NK-92 treated with Interleukin-12 subunit alpha and Interleukin-12 subunit beta, amount 100 ng/mL, for 24 hours (cell line): Measurements from ENCODE around the gene CCNL1.
"Not testable (repeated sequence)": the region's sequence is repeated elsewhere in the genome, so short reads cannot be mapped to it uniquely, and the experiment has no call there.

Experiments
- DNase-seq: peaks from one replicate; lab custom pipeline; 2025; lab: John Stamatoyannopoulos, UW

The CCNL1 gene

DNA sequence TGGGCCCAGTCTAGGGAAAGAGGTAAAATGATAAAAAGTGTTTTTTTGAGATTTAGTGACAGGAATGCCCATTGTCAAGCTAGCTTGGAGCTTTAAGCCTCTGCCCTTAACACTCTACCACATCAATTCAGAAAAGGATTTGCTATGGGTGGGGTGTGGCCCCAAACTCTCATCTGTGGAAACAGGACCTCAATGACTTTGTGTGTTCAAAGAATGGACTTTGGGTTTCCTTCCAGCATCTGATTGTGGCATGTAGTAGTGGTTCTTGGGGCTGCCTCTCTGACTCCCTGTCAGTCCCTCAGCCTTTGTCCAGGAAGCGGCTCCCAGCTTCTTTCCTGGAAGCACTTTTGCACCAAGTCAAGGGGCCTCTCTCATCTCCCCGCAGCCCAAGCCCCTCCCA, 56.1 kb downstream of the CCNL1 start:
- DNase-seq = no peak

DNA sequence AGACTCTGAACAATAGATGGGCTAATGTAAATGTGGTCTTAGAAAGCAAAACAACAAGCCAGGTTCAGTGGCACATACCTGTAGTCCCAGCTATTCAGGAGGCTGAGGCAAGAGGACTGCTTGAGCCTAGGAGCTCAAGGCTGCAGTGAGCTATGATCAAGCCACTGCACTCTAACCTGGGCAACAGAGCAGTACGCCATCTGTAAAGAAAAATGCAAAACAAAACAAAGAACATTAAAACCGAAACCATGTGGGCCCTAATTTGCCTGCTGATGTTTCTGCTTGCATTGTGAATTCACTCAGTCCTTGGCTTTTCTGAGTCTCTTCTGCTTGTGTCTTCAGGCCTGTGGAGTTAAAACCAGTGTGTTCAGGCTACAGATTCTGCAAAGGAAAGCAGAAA, 56.7 kb downstream of the CCNL1 start:
- DNase-seq = no peak

DNA sequence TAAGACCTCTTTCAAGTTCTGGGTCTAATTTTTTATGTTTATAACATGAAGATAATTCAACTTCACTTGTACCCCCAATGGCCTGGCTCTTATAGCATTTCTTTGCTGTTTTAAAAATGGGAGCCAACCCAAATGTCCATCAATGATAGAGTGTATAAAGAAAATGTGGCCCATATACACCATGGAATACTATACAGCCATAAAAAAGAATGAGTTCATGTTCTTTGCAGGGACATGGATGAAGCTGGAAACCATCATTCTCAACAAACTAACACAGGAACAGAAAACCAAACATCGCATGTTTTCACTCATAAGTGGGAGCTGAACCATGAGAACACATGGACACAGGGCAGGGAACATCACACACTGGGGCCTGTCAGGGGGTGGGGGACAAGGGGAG, 57.4 kb downstream of the CCNL1 start:
- DNase-seq = not testable (repeated sequence)

DNA sequence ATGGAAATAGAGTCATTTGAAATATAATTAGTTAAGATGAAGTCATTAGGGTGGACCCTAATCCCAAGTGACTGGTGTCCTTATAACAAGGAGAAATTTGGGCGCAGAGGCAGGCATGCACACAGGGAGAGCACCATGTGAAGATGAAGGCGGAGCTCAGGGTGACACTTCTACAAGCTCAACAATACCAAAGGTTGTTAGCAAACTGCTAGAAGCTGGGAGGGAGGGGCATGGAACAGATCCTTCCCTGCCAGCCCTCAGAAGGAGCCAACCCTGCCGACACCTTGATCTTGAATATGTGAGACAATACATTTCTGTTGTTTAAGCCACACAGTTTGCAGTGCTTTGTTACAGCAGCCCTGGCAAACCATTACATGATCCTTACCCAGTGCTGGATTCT, 57.8 kb downstream of the CCNL1 start:
- DNase-seq = no peak

DNA sequence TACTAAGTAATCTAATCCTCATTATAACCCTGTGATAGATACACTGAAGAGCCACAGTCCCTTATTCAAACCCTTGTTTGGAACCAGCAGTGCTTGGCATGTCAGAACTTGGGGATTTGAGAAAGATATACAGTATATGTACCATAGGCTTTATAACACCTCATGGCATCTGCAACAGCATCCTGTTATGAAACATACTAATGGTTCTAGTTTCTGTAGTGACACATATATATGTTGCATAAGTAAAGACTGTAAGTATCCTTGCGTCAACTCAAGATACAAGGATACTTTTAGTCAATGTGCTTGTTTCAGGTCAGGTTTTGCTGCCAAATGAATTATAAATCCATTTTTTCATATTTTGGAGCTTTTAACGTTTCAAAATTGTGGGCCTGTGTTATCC, 58.5 kb downstream of the CCNL1 start:
- DNase-seq = no peak

DNA sequence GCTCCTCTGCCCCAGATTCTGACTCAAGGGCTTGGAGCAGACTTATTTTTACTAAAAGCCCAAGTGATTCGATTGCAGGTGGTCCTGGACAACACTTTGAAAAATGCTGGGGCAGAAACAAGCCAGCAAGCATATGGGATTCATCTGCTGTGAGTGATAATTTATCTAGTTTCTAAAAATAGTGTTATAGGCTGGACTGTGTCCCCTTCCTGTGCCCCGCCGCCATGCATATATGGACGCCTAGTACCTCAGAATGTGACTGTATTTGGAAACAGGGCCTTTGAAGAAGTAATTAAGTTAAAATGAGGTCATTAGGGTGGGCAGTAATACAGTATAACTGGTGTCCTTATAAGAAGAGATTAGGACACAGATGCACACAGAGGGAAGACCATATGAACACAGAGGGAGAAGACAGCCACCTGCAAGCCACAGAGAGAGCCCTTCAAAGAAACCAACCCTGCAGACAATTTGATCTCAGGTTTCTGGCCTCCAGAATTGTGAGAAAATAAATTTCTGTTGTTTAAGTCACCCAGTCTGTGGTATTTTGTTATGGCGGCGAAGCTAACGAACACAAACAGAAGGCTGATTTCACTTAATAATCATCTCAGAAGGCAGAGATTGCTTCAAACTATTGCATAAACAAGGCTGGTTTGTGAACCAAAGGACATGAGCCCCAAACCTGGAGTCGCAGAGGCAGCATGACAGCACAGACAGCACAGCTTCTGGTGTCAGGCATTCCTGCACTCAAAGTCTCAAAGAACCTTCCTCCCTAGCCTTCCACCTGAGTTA, 59.1 kb downstream of the CCNL1 start:
- DNase-seq = no peak

DNA sequence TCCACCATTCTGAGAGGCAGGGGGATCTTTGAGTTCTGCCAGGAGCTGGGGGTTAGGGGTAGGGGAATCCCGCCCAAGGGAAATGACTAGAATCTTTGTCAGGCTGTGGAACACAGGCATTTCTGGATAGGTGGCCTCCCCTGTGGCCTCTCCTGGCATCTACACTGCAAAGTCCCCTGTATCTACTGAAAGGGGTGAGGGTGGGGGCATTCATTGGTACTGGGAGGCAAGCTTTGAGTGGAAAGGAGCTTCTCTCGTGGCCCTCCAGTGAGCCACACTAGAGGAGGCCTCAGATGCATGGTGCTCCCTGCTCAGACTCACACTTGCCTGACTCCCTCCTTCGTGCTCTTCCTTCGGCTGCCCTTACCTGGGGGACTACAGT, 59.9 kb downstream of the CCNL1 start:
- no peak for DNase-seq

DNA sequence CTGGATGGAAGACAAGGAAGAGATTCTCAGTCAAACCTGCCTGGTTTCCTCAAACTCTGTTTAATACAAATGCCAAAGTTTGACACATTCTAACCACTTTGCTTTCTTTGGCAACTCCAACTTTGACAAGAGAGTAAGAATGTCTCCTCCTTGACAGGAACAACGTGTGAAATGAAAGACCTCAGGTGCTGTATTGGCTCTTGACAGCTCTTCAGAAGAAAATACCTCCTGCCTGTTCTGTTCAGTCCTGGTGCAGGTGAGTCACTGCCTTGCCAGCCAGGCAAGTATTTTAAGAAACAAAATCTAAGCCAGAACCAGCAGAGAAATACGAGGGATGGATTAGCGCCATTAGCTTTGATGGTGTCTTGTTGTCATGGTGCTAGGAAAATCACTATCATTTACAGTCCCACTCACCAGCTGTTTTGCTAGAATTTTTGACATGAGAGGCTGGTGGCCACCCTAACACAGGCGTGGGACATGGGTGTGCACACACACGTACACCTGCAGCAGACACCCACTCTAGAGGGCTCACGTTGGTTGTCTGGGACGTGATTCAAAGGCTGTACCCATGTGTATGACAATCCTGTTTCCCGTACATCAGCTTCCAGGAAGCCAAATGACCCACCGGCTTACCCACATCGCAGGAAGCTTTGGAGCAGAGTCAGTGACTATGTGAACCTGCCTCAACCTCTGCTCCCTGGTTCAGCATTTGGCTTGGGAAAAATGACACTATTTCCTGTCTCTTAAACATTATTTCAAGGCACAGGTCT, 60.4 kb downstream of the CCNL1 start:
- DNase-seq = no peak

DNA sequence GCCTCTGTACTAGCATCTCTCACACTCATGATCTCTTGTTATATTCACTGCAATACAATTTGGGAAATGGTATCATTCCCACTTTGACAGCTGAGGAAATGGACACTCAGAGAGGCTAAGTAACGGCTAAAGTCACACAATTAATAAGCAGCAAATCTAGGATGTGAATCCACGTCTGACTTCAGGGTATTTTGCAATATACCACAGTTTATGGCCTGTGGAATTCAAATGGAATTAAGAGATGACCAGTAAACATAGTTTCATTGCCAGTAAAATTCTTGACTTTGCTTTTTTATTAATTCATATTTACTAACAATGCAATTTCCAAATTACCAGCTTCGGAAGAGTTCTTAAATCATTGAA, 61.1 kb downstream of the CCNL1 start:
- DNase-seq = no peak

DNA sequence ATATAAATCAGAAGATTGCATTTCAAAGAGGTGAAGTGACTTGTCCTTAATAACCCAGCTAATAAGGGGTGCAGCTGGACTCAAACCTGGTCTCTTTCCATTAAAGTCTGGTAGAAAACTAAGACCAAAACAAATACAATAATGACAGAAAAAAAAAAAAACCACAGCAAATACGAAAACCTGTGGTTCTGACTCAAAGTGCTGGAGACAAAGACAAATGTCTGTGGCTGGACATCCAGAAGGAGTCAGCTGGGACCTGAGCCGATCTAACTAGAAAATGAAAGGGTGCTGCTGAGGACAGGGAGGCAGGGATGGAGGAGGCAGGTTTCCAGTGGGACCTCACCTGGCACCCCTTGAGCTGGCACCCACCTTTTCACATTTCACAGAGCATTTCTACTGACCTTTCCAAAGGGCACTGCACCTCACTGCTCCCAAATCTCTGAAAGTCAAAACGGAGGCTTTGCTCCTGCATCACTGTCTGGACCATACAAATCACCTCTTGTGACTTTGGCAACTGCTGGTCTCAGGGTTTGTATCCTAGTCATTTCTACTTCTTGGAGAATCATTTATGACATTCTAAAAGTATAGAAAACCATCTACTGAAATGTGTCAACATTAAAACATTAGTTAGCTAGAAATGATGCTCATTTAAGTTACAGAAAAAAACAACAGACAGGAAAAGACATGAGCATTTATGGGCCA, 61.7 kb downstream of the CCNL1 start:
- DNase-seq = no peak
